ENCODE measurements around the gene C18orf32.

The C18orf32 gene

DNA sequence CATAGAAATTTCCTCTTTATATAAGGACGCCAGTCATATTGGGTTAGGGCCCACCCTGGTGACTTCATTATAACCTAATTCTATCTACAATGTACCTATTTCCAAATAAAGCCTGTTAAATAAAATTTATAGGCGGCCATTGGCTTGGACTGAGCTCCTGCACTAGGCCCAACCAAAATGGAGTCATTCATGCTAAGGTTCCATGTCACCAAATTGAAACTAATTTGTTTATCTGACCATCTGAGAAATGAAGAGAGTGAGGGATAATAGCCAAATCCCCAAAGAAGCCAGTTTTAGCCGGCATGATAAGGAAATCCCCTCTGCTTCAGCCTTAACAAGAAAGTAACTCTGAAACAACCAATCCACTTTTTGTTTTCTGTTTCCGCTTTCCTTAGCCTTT lies 19.4 kb downstream of the C18orf32 start:
- TF ChIP-seq, protein P1, sequence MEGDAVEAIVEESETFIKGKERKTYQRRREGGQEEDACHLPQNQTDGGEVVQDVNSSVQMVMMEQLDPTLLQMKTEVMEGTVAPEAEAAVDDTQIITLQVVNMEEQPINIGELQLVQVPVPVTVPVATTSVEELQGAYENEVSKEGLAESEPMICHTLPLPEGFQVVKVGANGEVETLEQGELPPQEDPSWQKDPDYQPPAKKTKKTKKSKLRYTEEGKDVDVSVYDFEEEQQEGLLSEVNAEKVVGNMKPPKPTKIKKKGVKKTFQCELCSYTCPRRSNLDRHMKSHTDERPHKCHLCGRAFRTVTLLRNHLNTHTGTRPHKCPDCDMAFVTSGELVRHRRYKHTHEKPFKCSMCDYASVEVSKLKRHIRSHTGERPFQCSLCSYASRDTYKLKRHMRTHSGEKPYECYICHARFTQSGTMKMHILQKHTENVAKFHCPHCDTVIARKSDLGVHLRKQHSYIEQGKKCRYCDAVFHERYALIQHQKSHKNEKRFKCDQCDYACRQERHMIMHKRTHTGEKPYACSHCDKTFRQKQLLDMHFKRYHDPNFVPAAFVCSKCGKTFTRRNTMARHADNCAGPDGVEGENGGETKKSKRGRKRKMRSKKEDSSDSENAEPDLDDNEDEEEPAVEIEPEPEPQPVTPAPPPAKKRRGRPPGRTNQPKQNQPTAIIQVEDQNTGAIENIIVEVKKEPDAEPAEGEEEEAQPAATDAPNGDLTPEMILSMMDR (IDR thresholded peaks at IDR 0.05; ENCODE audit: insufficient read depth, low read depth, low read length, missing control alignments): no peak
- no peak for DNase-seq (ENCODE audit: low read depth)
- H3K4me3 ChIP-seq (ENCODE audit: low read length): no peak overlapping the region

DNA sequence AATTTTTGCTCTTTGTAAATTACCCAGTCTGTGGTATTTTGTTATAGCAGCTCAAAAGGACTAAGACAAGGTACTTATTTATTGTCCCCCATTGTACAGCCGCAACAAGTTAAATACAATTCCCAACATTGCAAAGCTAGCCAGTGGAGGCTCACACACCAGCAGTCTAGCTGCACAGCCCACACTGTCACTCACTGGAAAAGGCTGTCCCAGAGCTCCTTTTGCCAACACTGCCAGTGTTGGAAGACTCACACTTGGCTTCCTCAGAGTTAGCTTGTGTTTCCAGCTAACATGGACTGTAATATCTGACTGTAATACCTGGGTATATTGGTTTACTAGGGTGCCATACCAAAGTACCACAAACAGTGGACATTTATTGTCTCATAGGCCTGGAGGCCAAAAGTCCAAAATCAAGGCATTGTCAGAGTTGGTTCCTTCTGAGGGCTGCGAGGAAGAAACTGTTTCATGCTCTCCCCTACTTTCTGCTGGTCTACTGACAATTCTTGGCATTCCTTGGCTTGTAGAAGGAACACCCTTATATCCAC lies 19.9 kb downstream of the C18orf32 start:
- no peak for DNase-seq (ENCODE audit: low read depth)
- TF ChIP-seq, protein P1 (IDR thresholded peaks at IDR 0.05; ENCODE audit: insufficient read depth, low read depth, low read length, missing control alignments): no peak
- H3K4me3 ChIP-seq (ENCODE audit: low read length): no peak overlapping the region

DNA sequence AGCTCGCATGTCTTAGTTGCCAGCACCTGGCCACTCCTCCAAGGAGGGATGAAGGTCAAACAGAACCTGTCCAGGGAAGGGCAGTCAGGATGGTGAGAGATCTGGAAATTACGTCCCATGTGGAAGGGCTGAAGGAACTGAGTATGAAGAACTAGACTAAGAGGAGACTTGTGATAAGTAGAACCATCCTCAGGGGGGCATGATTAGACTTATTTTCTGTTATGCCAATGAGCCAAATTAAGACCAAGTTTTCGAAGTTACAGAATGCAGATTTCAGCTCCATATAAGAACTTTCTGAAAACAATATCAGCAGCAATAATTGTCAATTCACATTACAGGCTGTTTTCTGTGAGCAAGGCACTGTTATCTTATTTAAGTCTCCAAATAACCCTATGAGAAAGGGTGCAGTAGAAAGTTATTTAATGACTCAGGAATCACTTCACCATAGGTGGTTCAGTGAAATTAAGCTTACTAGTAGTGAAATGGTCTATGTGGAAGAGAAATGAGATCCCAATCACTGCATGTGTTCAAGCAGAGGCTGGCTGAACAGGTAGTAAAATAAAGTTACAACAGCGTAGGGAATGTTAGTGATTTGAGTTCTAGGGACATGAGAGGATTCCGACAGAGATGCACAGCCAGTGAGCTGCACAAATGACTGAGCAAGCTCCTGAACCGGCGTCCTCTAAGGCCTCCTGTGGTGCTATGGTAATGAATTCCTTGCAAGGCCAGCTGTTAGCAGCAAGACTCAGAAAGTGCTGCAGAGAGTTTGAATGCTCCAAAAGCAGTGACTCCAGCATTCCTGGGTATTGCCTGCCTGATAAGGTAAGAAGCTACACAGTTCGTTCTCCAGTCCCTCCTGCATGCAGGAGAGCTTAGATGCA lies 22.1 kb downstream of the C18orf32 start:
- TF ChIP-seq, protein P1 (IDR thresholded peaks at IDR 0.05; ENCODE audit: insufficient read depth, low read depth, low read length, missing control alignments): no peak
- H3K4me3 ChIP-seq (ENCODE audit: low read length): no peak overlapping the region
- no peak for DNase-seq (ENCODE audit: low read depth)

DNA sequence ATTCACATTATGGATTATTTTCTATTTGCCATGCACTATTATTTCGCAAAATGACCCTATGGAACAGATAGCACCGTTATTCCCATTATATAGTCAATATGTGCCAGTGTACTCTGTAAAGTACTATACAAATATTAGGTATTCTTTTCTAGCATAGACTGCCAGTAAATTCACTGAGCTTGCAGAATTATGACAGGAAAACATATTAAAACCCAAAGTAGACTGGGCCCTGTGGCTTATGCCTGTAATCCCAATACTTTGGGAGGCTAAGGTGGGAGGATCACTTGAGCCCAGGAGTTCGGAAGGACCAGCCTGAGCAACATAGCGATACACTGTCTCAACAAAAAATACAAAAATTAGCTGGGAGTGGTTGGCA lies 25.4 kb downstream of the C18orf32 start:
- TF ChIP-seq, protein P1 (IDR thresholded peaks at IDR 0.05; ENCODE audit: insufficient read depth, low read depth, low read length, missing control alignments): no peak
- H3K4me3 ChIP-seq (ENCODE audit: low read length): no peak overlapping the region
- no peak for DNase-seq (ENCODE audit: low read depth)

DNA sequence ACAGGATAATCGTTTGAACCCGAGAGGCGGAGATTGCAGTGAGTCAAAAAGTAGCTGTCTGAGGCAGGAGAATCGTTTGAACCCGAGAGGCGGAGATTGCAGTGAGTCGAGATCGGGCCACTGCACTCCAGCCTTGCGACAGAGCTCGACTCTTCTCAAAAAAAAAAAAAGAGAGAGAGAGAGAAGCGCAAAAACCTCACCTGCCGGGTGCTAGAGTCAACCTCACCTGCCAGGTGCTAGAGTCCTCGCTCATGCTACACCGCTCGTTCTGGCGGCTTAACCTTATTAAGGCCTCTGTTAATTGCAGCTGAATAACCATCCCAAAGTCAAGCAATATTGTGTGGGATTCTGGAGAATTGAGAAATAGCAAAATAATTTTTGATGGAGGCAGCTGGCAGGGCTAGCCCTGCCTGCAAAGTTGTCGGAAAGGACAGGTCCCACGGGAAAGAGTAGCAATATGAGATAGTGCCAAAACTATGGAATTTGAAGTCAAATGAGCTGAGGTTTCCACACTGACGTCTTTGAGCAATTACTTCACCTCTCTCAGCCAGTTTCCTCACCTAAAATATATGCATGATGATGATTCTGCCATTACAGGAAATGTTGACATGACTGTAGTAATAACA lies 25.9 kb downstream of the C18orf32 start:
- TF ChIP-seq, protein P1 (IDR thresholded peaks at IDR 0.05; ENCODE audit: insufficient read depth, low read depth, low read length, missing control alignments): no peak
- peak overlapping the region; percentile 79 for H3K4me3 ChIP-seq (ENCODE audit: low read length)
- peak; percentile 33 for DNase-seq (ENCODE audit: low read depth)

DNA sequence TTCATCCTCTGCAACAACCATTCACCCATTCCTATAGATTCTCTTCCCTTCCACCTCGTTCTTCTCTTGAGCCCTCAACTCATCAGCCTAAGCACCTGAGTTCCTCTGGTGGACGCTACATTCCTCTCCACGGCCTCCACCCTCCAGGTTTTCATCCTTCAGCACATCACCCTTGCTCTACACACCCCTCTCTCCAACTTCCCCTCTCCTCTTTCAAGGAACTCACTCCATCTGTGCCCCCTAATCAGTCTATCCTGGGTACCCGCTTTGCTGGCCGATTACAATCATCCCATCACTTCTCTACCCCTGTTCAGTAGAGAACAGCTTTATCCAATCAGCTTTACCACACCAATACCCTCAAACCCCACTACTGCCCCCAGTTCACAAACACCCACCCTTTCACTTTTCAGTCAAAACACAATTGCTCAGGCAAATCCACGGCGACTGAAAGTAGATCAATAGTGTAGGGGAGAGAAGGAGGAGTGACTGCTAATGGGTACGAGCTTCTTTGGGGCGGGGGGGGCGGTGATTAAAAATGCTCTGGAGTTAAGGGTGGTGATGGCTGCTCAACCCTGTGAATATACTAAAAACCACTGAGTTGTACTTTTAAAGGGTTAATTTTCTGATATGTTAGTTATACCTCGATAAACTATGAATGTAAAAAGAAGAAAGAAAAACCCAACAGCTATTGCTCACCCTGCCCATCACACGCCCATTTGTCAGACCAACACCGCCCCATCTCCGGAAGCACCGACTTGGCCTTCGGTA lies 27.4 kb downstream of the C18orf32 start:
- peak; percentile 40 for DNase-seq (ENCODE audit: low read depth)
- TF ChIP-seq, protein P1 (IDR thresholded peaks at IDR 0.05; ENCODE audit: insufficient read depth, low read depth, low read length, missing control alignments): no peak
- H3K4me3 ChIP-seq (ENCODE audit: low read length): peak overlapping the region; percentile 79
